Measurements from ENCODE around the gene APCDD1L. TPM values are rescaled to one million over a fixed set of nuclear protein-coding genes. Genes with fewer than 3 reads are reported as not detected.

APCDD1L gene
- under 1 TPM; 0.06 to 0.09 TPM for polyA plus RNA-seq

GRCh38 chr20:58515233-58516212 lies at the start of gene APCDD1L:
APCDD1L (minus strand) TSS chr20:58515399; CDS start chr20:58514707, 692 bp downstream.
- Histone ChIP-seq H3K27me3 (ENCODE audit: control insufficient read depth in 1 of 2, insufficient read depth in 2 of 2, low read length in 2 of 2) (peaks cover 0 to 5% of the 10 kb centered on the region in 2 donors), H3K9me3 (ENCODE audit: control insufficient read depth in 2 of 2, insufficient read depth in 1 of 2, low read depth in 1 of 2, low read length in 1 of 2) (no peaks in the 10 kb centered on the region), H3K4me1 (ENCODE audit: control insufficient read depth in 2 of 2, insufficient read depth in 2 of 2, low read length in 1 of 2) (peaks cover 0 to 3% of the 10 kb centered on the region in 2 donors), H3K27ac (ENCODE audit: low read depth in 2 of 2, low read length in 1 of 2) (no peak within 1 kb of the TSS), H3K4me3 (ENCODE audit: low read depth in 1 of 2, low read length in 2 of 2) (peak within 1 kb of the TSS; percentile 24 to 26), H3K36me3 (ENCODE audit: control insufficient read depth in 2 of 2, insufficient read depth in 2 of 2, low read length in 1 of 2) (no peaks in the 10 kb centered on the region)
- WGBS, 2 donors: 17 to 18% methylated on average over 27 to 28 of the region's 28 CpGs

- H3K36me3 ChIP-seq (ENCODE audit: control insufficient read depth in 2 of 2, insufficient read depth in 2 of 2, low read length in 1 of 2): no peaks in the 10 kb centered on the region
- no peaks in the 10 kb centered on the region for H3K9me3 ChIP-seq (ENCODE audit: control insufficient read depth in 2 of 2, insufficient read depth in 1 of 2, low read depth in 1 of 2, low read length in 1 of 2)
- H3K4me1 ChIP-seq (ENCODE audit: control insufficient read depth in 2 of 2, insufficient read depth in 2 of 2, low read length in 1 of 2): no peaks in the 10 kb centered on the region
- no peak overlapping the region for H3K4me3 ChIP-seq (ENCODE audit: low read depth in 1 of 2, low read length in 2 of 2)
- no peak overlapping the region for H3K27ac ChIP-seq (ENCODE audit: low read depth in 2 of 2, low read length in 1 of 2)
- 92% methylated on average over 7 of the region's 7 CpGs for WGBS, 2 donors
- no peaks in the 10 kb centered on the region for H3K27me3 ChIP-seq (ENCODE audit: control insufficient read depth in 1 of 2, insufficient read depth in 2 of 2, low read length in 2 of 2)
These were observed 44.1 kb upstream of the APCDD1L start for GRCh38 chr20:58559368-58559729.

- no peaks in the 10 kb centered on the region for H3K36me3 ChIP-seq (ENCODE audit: control insufficient read depth in 2 of 2, insufficient read depth in 2 of 2, low read length in 1 of 2)
- H3K9me3 ChIP-seq (ENCODE audit: control insufficient read depth in 2 of 2, insufficient read depth in 1 of 2, low read depth in 1 of 2, low read length in 1 of 2): no peaks in the 10 kb centered on the region
- H3K27ac ChIP-seq (ENCODE audit: low read depth in 2 of 2, low read length in 1 of 2): no peak overlapping the region
- WGBS, 2 donors: 79 to 80% methylated on average over 19 of the region's 19 CpGs
- H3K4me3 ChIP-seq (ENCODE audit: low read depth in 1 of 2, low read length in 2 of 2): no peak overlapping the region
- H3K27me3 ChIP-seq (ENCODE audit: control insufficient read depth in 1 of 2, insufficient read depth in 2 of 2, low read length in 2 of 2): no peaks in the 10 kb centered on the region
- no peaks in the 10 kb centered on the region for H3K4me1 ChIP-seq (ENCODE audit: control insufficient read depth in 2 of 2, insufficient read depth in 2 of 2, low read length in 1 of 2)
These were observed 43.5 kb upstream of the APCDD1L start for GRCh38 chr20:58558486-58559367.

GRCh38 chr20:58557733-58558342 lies 42.6 kb upstream of the APCDD1L start:
- no peaks in the 10 kb centered on the region for H3K36me3 ChIP-seq (ENCODE audit: control insufficient read depth in 2 of 2, insufficient read depth in 2 of 2, low read length in 1 of 2)
- no peak overlapping the region for H3K27ac ChIP-seq (ENCODE audit: low read depth in 2 of 2, low read length in 1 of 2)
- 73 to 79% methylated on average over 10 of the region's 10 CpGs for WGBS, 2 donors
- H3K27me3 ChIP-seq (ENCODE audit: control insufficient read depth in 1 of 2, insufficient read depth in 2 of 2, low read length in 2 of 2): no peaks in the 10 kb centered on the region
- H3K4me3 ChIP-seq (ENCODE audit: low read depth in 1 of 2, low read length in 2 of 2): no peak overlapping the region
- no peaks in the 10 kb centered on the region for H3K9me3 ChIP-seq (ENCODE audit: control insufficient read depth in 2 of 2, insufficient read depth in 1 of 2, low read depth in 1 of 2, low read length in 1 of 2)
- H3K4me1 ChIP-seq (ENCODE audit: control insufficient read depth in 2 of 2, insufficient read depth in 2 of 2, low read length in 1 of 2): no peaks in the 10 kb centered on the region

- Histone ChIP-seq H3K27ac (ENCODE audit: low read depth in 2 of 2, low read length in 1 of 2) (no peak overlapping the region), H3K27me3 (ENCODE audit: control insufficient read depth in 1 of 2, insufficient read depth in 2 of 2, low read length in 2 of 2) (no peaks in the 10 kb centered on the region), H3K4me1 (ENCODE audit: control insufficient read depth in 2 of 2, insufficient read depth in 2 of 2, low read length in 1 of 2) (no peaks in the 10 kb centered on the region), H3K4me3 (ENCODE audit: low read depth in 1 of 2, low read length in 2 of 2) (no peak overlapping the region), H3K36me3 (ENCODE audit: control insufficient read depth in 2 of 2, insufficient read depth in 2 of 2, low read length in 1 of 2) (no peaks in the 10 kb centered on the region), H3K9me3 (ENCODE audit: control insufficient read depth in 2 of 2, insufficient read depth in 1 of 2, low read depth in 1 of 2, low read length in 1 of 2) (no peaks in the 10 kb centered on the region)
- WGBS, 2 donors: 79 to 80% methylated on average over 6 of the region's 6 CpGs
These were observed 41.8 kb upstream of the APCDD1L start for GRCh38 chr20:58556961-58557360.

- Histone ChIP-seq H3K4me1 (ENCODE audit: control insufficient read depth in 2 of 2, insufficient read depth in 2 of 2, low read length in 1 of 2) (no peaks in the 10 kb centered on the region), H3K4me3 (ENCODE audit: low read depth in 1 of 2, low read length in 2 of 2) (no peak overlapping the region), H3K27ac (ENCODE audit: low read depth in 2 of 2, low read length in 1 of 2) (no peak overlapping the region), H3K27me3 (ENCODE audit: control insufficient read depth in 1 of 2, insufficient read depth in 2 of 2, low read length in 2 of 2) (no peaks in the 10 kb centered on the region), H3K36me3 (ENCODE audit: control insufficient read depth in 2 of 2, insufficient read depth in 2 of 2, low read length in 1 of 2) (no peaks in the 10 kb centered on the region), H3K9me3 (ENCODE audit: control insufficient read depth in 2 of 2, insufficient read depth in 1 of 2, low read depth in 1 of 2, low read length in 1 of 2) (no peaks in the 10 kb centered on the region)
- WGBS, 2 donors: 55 to 58% methylated on average over 3 of the region's 3 CpGs
These were observed 40.0 kb upstream of the APCDD1L start for GRCh38 chr20:58555078-58555765.

- 88 to 100% methylated on average over 3 of the region's 3 CpGs for WGBS, 2 donors
- H3K9me3 ChIP-seq (ENCODE audit: control insufficient read depth in 2 of 2, insufficient read depth in 1 of 2, low read depth in 1 of 2, low read length in 1 of 2): no peaks in the 10 kb centered on the region
- no peak overlapping the region for H3K27ac ChIP-seq (ENCODE audit: low read depth in 2 of 2, low read length in 1 of 2)
- no peaks in the 10 kb centered on the region for H3K27me3 ChIP-seq (ENCODE audit: control insufficient read depth in 1 of 2, insufficient read depth in 2 of 2, low read length in 2 of 2)
- no peaks in the 10 kb centered on the region for H3K36me3 ChIP-seq (ENCODE audit: control insufficient read depth in 2 of 2, insufficient read depth in 2 of 2, low read length in 1 of 2)
- no peak overlapping the region for H3K4me3 ChIP-seq (ENCODE audit: low read depth in 1 of 2, low read length in 2 of 2)
- no peaks in the 10 kb centered on the region for H3K4me1 ChIP-seq (ENCODE audit: control insufficient read depth in 2 of 2, insufficient read depth in 2 of 2, low read length in 1 of 2)
These were observed 39.3 kb upstream of the APCDD1L start for GRCh38 chr20:58554541-58554940.

GRCh38 chr20:58553841-58554240 lies 38.6 kb upstream of the APCDD1L start:
- no peak overlapping the region for H3K27ac ChIP-seq (ENCODE audit: low read depth in 2 of 2, low read length in 1 of 2)
- WGBS, 2 donors: 46 to 64% methylated on average over 9 of the region's 9 CpGs
- no peaks in the 10 kb centered on the region for H3K9me3 ChIP-seq (ENCODE audit: control insufficient read depth in 2 of 2, insufficient read depth in 1 of 2, low read depth in 1 of 2, low read length in 1 of 2)
- H3K4me3 ChIP-seq (ENCODE audit: low read depth in 1 of 2, low read length in 2 of 2): no peak overlapping the region
- no peaks in the 10 kb centered on the region for H3K27me3 ChIP-seq (ENCODE audit: control insufficient read depth in 1 of 2, insufficient read depth in 2 of 2, low read length in 2 of 2)
- H3K4me1 ChIP-seq (ENCODE audit: control insufficient read depth in 2 of 2, insufficient read depth in 2 of 2, low read length in 1 of 2): no peaks in the 10 kb centered on the region
- no peaks in the 10 kb centered on the region for H3K36me3 ChIP-seq (ENCODE audit: control insufficient read depth in 2 of 2, insufficient read depth in 2 of 2, low read length in 1 of 2)
